Left ventricle myocardium inferior (tissue), 1 donor: Measurements from ENCODE around the gene TEX19. TPM values are rescaled to one million over a fixed set of nuclear protein-coding genes. Genes with fewer than 3 reads are reported as not detected.

Source experiments
- DNase-seq: peaks from one replicate; pipeline ENCODE4 v3.0.0-alpha.2; 2020
- H3K27ac ChIP-seq: fragments of 200-600 bp; replicated peaks from 2 replicates; pipeline ENCODE4 v1.8.0; 2021
- H3K27me3 ChIP-seq: fragments of 200-600 bp; 2 replicates; pipeline ENCODE4 v1.8.0; 2021; ENCODE audit warnings: low read depth
- H3K36me3 ChIP-seq: fragments of 200-600 bp; 2 replicates; pipeline ENCODE4 v1.8.0; 2021
- H3K4me1 ChIP-seq: fragments of 200-600 bp; 2 replicates; pipeline ENCODE4 v1.8.0; 2021
- H3K4me3 ChIP-seq: fragments of 200-600 bp; 2 replicates; pipeline ENCODE4 v1.8.0; 2021; ENCODE audit warnings: mild to moderate bottlenecking, moderate library complexity
- H3K9me3 ChIP-seq: fragments of 200-600 bp; replicated peaks from 2 replicates; pipeline ENCODE4 v1.8.0; 2021
- CTCF ChIP-seq: fragments of 200-600 bp; IDR thresholded peaks from 2 replicates; pipeline ENCODE4 v1.8.0; 2021; ENCODE audit warnings: antibody characterized with exemption, mild to moderate bottlenecking, borderline replicate concordance
- intact Hi-C: fragments of 100-400 bp; cut with micrococcal nuclease; formaldehyde crosslinking; loops from one replicate; pipeline ENCODE4 v1.11.0; 2022
- total RNA-seq: library from RNA; stranded (reverse); fragmentation: NEBNext Ultra II Directional; extraction: Animal tissue kit (Norgen Biotek cat#: 25700); gene quantifications from one replicate; pipeline ENCODE4 v1.2.1, GENCODE V29; 2021
- donor health status: DM: no; HTN: yes; CAD: no; lungs with severe emphysema.

Gene TEX19
- total RNA-seq, 1 donor from 2014 or later, result not detected

GRCh38 chr17:82390015-82390859 is 31.2 kb downstream of the TEX19 start:
- TF ChIP-seq CTCF, result no peak
- H3K27me3 ChIP-seq, result peaks cover 21% of the 10 kb centered on the region
- intact Hi-C loops, result no loop called here
- DNase-seq, result no peak
- H3K4me3 ChIP-seq, result no peak overlapping the region
- peaks cover 25% of the 10 kb centered on the region for H3K4me1 ChIP-seq
- peaks cover 32% of the 10 kb centered on the region for H3K36me3 ChIP-seq
- no peak overlapping the region for H3K27ac ChIP-seq
- no peaks in the 10 kb centered on the region for H3K9me3 ChIP-seq

GRCh38 chr17:82390860-82391435 is 31.9 kb downstream of the TEX19 start:
- intact Hi-C loops, result no loop called here
- Histone ChIP-seq H3K27me3 (peaks cover 14% of the 10 kb centered on the region), H3K27ac (no peak overlapping the region), H3K4me1 (peaks cover 18% of the 10 kb centered on the region), H3K36me3 (peaks cover 32% of the 10 kb centered on the region), H3K9me3 (no peaks in the 10 kb centered on the region), H3K4me3 (no peak overlapping the region)
- no peak for TF ChIP-seq CTCF
- no peak for DNase-seq

- H3K27ac ChIP-seq, result no peak overlapping the region
- H3K27me3 ChIP-seq, result peaks cover 8% of the 10 kb centered on the region
- no peak for TF ChIP-seq CTCF
- no peak overlapping the region for H3K4me3 ChIP-seq
- intact Hi-C loops, result no loop called here
- H3K4me1 ChIP-seq, result peaks cover 11% of the 10 kb centered on the region
- H3K36me3 ChIP-seq, result peaks cover 32% of the 10 kb centered on the region
- no peaks in the 10 kb centered on the region for H3K9me3 ChIP-seq
- no peak for DNase-seq
These were observed 32.5 kb downstream of the TEX19 start for GRCh38 chr17:82391496-82392066.

DNA sequence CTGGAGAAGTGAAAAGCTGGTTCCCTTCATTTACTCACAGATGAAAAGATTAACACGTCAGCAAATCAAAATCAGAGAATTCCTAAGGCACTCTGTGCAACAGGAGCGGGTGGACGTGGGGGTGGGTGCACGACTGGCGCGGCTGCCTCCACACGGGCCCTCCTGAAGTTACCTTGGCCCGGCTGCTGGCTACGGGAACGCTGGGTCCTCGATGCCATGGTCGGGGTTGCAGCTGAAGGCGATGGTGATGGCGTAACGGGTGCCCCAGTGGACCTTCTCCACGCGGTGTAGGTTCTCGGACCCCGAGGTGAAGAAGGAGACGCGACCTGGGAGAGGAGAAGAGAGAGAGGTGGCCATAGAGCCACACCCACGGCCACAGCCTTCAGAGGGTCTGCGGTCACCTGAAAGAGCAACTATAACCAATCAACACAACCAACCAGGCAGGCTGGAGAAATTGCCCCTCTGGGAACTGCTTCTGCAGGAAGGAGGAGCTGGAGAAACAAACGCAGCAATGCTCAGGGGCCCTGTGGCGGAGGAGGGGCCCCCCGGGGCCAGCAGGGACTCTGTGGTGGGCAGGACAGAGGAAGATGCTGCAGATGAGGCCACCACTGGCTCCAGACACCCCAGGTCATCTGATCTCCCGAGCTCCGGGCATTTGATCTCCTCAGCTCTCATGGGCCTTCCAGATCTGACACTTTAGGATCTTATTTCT is 33.3 kb downstream of the TEX19 start:
- H3K4me3 ChIP-seq, result no peak overlapping the region
- H3K4me1 ChIP-seq, result peaks cover 6% of the 10 kb centered on the region
- intact Hi-C loops, result no loop called here
- no peak for TF ChIP-seq CTCF
- no peak for DNase-seq
- H3K27me3 ChIP-seq, result peaks cover under 1% of the 10 kb centered on the region
- H3K36me3 ChIP-seq, result peaks cover 32% of the 10 kb centered on the region
- H3K9me3 ChIP-seq, result no peaks in the 10 kb centered on the region
- no peak overlapping the region for H3K27ac ChIP-seq

GRCh38 chr17:82392941-82393340 is 33.9 kb downstream of the TEX19 start:
- Histone ChIP-seq H3K27ac (no peak overlapping the region), H3K36me3 (peaks cover 32% of the 10 kb centered on the region), H3K4me1 (peaks cover 9% of the 10 kb centered on the region), H3K27me3 (no peaks in the 10 kb centered on the region), H3K4me3 (no peak overlapping the region), H3K9me3 (no peaks in the 10 kb centered on the region)
- no peak for TF ChIP-seq CTCF
- DNase-seq, result no peak
- intact Hi-C loops, result no loop called here
